B cell (primary cell): Measurements from ENCODE around the gene POLD4. TPM values are rescaled to one million over a fixed set of nuclear protein-coding genes. Genes with fewer than 3 reads are reported as not detected.

Experiments
- ATAC-seq: fragments of 200-7000 bp; cut with Tn5 transposase; one replicate; pipeline ENCODE4 v1.10.0; 2021; ENCODE audit warnings: low read depth, mild to moderate bottlenecking, moderate number of reproducible peaks, moderate library complexity
- CTCF ChIA-PET: fragments of 350-600 bp; sonication (Branson Sonifier 250); formaldehyde crosslinking; loops from one replicate; lab custom pipeline; 2021; ENCODE audit warnings: antibody characterized with exemption, inconsistent platforms; lab: Charles Lee
- POLR2A ChIA-PET: fragments of 350-600 bp; sonication (Branson Sonifier 250); formaldehyde crosslinking; loops from one replicate; lab custom pipeline; 2021; ENCODE audit warnings: antibody characterized with exemption; lab: Charles Lee
- DNase-seq: peaks from one replicate; pipeline ENCODE4 v3.0.0; 2013
- H2AFZ ChIP-seq: 2 replicates; pipeline ENCODE4 v1.6.1; 2012; ENCODE audit warnings: mild to moderate bottlenecking, low read depth, low read length; ENCODE audit not compliant: insufficient read depth, poor library complexity, severe bottlenecking
- H3K27ac ChIP-seq, 2 donors: 1 replicate in 1 of 2; 2 replicates in 1 of 2; pipeline ENCODE4 v1.5.1; 2012 to 2013; ENCODE audit warnings: low read length in 2 of 2, mild to moderate bottlenecking in 2 of 2, moderate library complexity in 1 of 2
- H3K27me3 ChIP-seq, 4 experiments: fragments of 200-600 bp in 1 of 4; sonication (generic) in 1 of 4; replicated peaks in 1 of 4; 1 replicate in 2 of 4; 2 replicates in 2 of 4; pipeline versions ENCODE4 v1.6.1 to v1.7.0; 2013 to 2016; ENCODE audit warnings: low read length in 3 of 4, mild to moderate bottlenecking in 2 of 4, mixed read lengths in 1 of 4, moderate library complexity in 1 of 4; ENCODE audit not compliant: insufficient read depth in 4 of 4, control insufficient read depth in 3 of 4; ENCODE audit errors: control extremely low read depth in 1 of 4
- H3K36me3 ChIP-seq, 2 experiments: replicated peaks in 1 of 2; 1 replicate in 1 of 2; 2 replicates in 1 of 2; pipeline versions ENCODE4 v1.6.1 to v1.7.1; 2013; ENCODE audit warnings: low read length in 1 of 2; ENCODE audit not compliant: insufficient read depth in 2 of 2, control insufficient read depth in 1 of 2; ENCODE audit errors: control extremely low read depth in 1 of 2, extremely low read depth in 1 of 2
- H3K4me1 ChIP-seq, 2 donors: fragments of 200-600 bp in 1 of 2; sonication (generic) in 1 of 2; 1 replicate in 1 of 2; 2 replicates in 1 of 2; pipeline versions ENCODE4 v1.5.1 to v1.6.1; 2013 to 2017; ENCODE audit warnings: low read length in 2 of 2; ENCODE audit not compliant: control insufficient read depth in 2 of 2, insufficient read depth in 2 of 2
- H3K4me2 ChIP-seq: replicated peaks from 2 replicates; pipeline ENCODE3; 2012; ENCODE audit warnings: mild to moderate bottlenecking, low read depth, low read length; ENCODE audit not compliant: poor library complexity, severe bottlenecking
- H3K4me3 ChIP-seq, 5 experiments: fragments of 200-600 bp in 1 of 5; sonication (generic) in 1 of 5; 1 replicate in 3 of 5; 2 replicates in 2 of 5; pipeline versions ENCODE4 v1.5.1 to v1.7.0; 2011 to 2016; ENCODE audit warnings: low read length in 4 of 5, mild to moderate bottlenecking in 4 of 5, low read depth in 2 of 5, control low read depth in 1 of 5, moderate library complexity in 1 of 5; ENCODE audit not compliant: insufficient read depth in 1 of 5; ENCODE audit errors: control extremely low read depth in 1 of 5, extremely low read depth in 1 of 5
- H3K79me2 ChIP-seq: fragments of 200-600 bp; sonication (generic); one replicate; pipeline ENCODE4 v1.6.0; 2016; ENCODE audit warnings: low read length; ENCODE audit not compliant: control insufficient read depth, insufficient read depth
- H3K9ac ChIP-seq: fragments of 200-600 bp; sonication (generic); 2 replicates; pipeline ENCODE4 v1.6.1; 2017; ENCODE audit warnings: mild to moderate bottlenecking, low read length, moderate library complexity
- H3K9me3 ChIP-seq, 3 donors: one replicate each; pipeline versions ENCODE4 v1.6.1 to v1.7.1; 2013; ENCODE audit warnings: low read length in 2 of 3; ENCODE audit not compliant: control insufficient read depth in 2 of 3, insufficient read depth in 1 of 3; ENCODE audit errors: control extremely low read depth in 1 of 3
- H4K20me1 ChIP-seq: 2 replicates; pipeline ENCODE4 v1.6.0; 2012; ENCODE audit warnings: mild to moderate bottlenecking, low read length; ENCODE audit not compliant: insufficient read depth, control insufficient read depth, poor library complexity, severe bottlenecking
- H3K27ac Mint-ChIP-seq: one replicate; pipeline ENCODE4 v1.8.0; 2021; ENCODE audit warnings: mixed read lengths
- H3K27me3 Mint-ChIP-seq: one replicate; pipeline ENCODE4 v1.8.0; 2021; ENCODE audit warnings: mixed read lengths
- H3K4me1 Mint-ChIP-seq: one replicate; pipeline ENCODE4 v1.8.0; 2021; ENCODE audit warnings: mixed read lengths
- H3K4me3 Mint-ChIP-seq: one replicate; pipeline ENCODE4 v1.8.0; 2021; ENCODE audit warnings: mixed read lengths
- H3K9me3 Mint-ChIP-seq: one replicate; pipeline ENCODE4 v1.8.0; 2022; ENCODE audit warnings: mixed read lengths; ENCODE audit not compliant: insufficient read depth
- EZH2 ChIP-seq: IDR thresholded peaks from 2 replicates; pipeline ENCODE4 v1.6.1; 2012; ENCODE audit warnings: borderline replicate concordance, low read depth, mild to moderate bottlenecking, moderate library complexity, low read length; ENCODE audit not compliant: insufficient read depth, poor library complexity, severe bottlenecking
- WGBS: methylation state at CpG from one replicate; pipeline ENCODE4 v1.1.5; 2013; ENCODE audit warnings: missing lambda C conversion rate; ENCODE audit not compliant: insufficient coverage; 5-methylcytosine and 5-hydroxymethylcytosine counted together
- intact Hi-C: fragments of 100-400 bp; cut with micrococcal nuclease; formaldehyde crosslinking; loops from one replicate; pipeline ENCODE4 v1.10.0; 2022
- polyA plus RNA-seq: library from polyadenylated mRNA; depleted of rRNA; stranded (reverse); fragments of >200 nt; gene quantifications from 2 replicates; pipeline ENCODE4 v1.2.3, GENCODE V29; 2012
- total RNA-seq, 2 donors: library from RNA; stranded (reverse); fragments of 120-200 nt in 1 of 2; gene quantifications; 1 replicate in 1 of 2; 2 replicates in 1 of 2; pipeline versions ENCODE4 v1.2.3 to v1.2.4, GENCODE V29; 2013 to 2022
- TF ChIP-seq, protein P1 (sequence below): fragments of 200-600 bp; IDR thresholded peaks from one replicate; pipeline ENCODE4 v1.8.0; 2022; ENCODE audit warnings: antibody characterized with exemption, mild to moderate bottlenecking

The POLD4 gene
- total and polyA plus RNA-seq, 2 donors (not counting 1 experiment from before 2014, with no cell fraction given) = 210 to 559 TPM

- H3K4me1 ChIP-seq = peaks cover 11 to 13% of the 10 kb centered on the region in 2 donors
- Mint-ChIP-seq H3K27me3 (no peaks in the 10 kb centered on the region), H3K9me3 (no peaks in the 10 kb centered on the region), H3K4me1 (peaks cover 9% of the 10 kb centered on the region), H3K27ac (no peak overlapping the region), H3K4me3 (no peak overlapping the region)
- TF ChIP-seq EZH2 = no peak
- TF ChIP-seq, protein P1, sequence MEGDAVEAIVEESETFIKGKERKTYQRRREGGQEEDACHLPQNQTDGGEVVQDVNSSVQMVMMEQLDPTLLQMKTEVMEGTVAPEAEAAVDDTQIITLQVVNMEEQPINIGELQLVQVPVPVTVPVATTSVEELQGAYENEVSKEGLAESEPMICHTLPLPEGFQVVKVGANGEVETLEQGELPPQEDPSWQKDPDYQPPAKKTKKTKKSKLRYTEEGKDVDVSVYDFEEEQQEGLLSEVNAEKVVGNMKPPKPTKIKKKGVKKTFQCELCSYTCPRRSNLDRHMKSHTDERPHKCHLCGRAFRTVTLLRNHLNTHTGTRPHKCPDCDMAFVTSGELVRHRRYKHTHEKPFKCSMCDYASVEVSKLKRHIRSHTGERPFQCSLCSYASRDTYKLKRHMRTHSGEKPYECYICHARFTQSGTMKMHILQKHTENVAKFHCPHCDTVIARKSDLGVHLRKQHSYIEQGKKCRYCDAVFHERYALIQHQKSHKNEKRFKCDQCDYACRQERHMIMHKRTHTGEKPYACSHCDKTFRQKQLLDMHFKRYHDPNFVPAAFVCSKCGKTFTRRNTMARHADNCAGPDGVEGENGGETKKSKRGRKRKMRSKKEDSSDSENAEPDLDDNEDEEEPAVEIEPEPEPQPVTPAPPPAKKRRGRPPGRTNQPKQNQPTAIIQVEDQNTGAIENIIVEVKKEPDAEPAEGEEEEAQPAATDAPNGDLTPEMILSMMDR = no peak
- ChIA-PET CTCF (interaction anchor here (0.8 to 10.5 kb wide), 6 partner anchors 24 to 488 kb away, joined by 3 to 229 read pairs (median 70); partner anchors contain the start of genes GRK2 and POLD4), POLR2A (no interaction called here)
- peaks cover 3% of the 10 kb centered on the region in 2 experiments for H3K36me3 ChIP-seq
- intact Hi-C loops = no loop called here
- H3K4me2 ChIP-seq = no peak overlapping the region
- H3K27me3 ChIP-seq = no peaks in the 10 kb centered on the region
- H3K9ac ChIP-seq = no peak overlapping the region
- no peak for DNase-seq
- no peaks in the 10 kb centered on the region for H3K9me3 ChIP-seq
- no peak for ATAC-seq
- no peaks in the 10 kb centered on the region for H4K20me1 ChIP-seq
- WGBS = 100% methylated on average over 2 of the region's 3 CpGs
- H2AFZ ChIP-seq = no peak overlapping the region
- no peak overlapping the region for H3K27ac ChIP-seq
- H3K4me3 ChIP-seq = no peak overlapping the region
- H3K79me2 ChIP-seq = peaks cover 44% of the 10 kb centered on the region
Measured at GRCh38 chr11:67322049-67322448, 31.3 kb downstream of the POLD4 start.

GRCh38 chr11:67321313-67321871 is 32.0 kb downstream of the POLD4 start:
- Mint-ChIP-seq H3K4me3 (no peak overlapping the region), H3K9me3 (no peaks in the 10 kb centered on the region), H3K4me1 (peaks cover 9% of the 10 kb centered on the region), H3K27ac (no peak overlapping the region), H3K27me3 (no peaks in the 10 kb centered on the region)
- peaks cover 3% of the 10 kb centered on the region in 2 experiments for H3K36me3 ChIP-seq
- H3K4me2 ChIP-seq = no peak overlapping the region
- no peak for ATAC-seq
- peaks cover 44% of the 10 kb centered on the region for H3K79me2 ChIP-seq
- CTCF ChIA-PET = interaction anchor here (0.7 to 10.5 kb wide), 7 partner anchors 8 to 61 kb away, joined by 3 to 229 read pairs (median 68); partner anchors contain the start of genes GRK2 and POLD4
- no peaks in the 10 kb centered on the region for H4K20me1 ChIP-seq
- H2AFZ ChIP-seq = no peak overlapping the region
- no peak for DNase-seq
- peaks cover 11 to 19% of the 10 kb centered on the region in 2 donors for H3K4me1 ChIP-seq
- H3K9ac ChIP-seq = no peak overlapping the region
- POLR2A ChIA-PET = no interaction called here
- no peak overlapping the region for H3K27ac ChIP-seq
- intact Hi-C loops = no loop called here
- WGBS = 89% methylated on average over 1 of the region's 6 CpGs
- no peaks in the 10 kb centered on the region for H3K27me3 ChIP-seq
- H3K9me3 ChIP-seq = no peaks in the 10 kb centered on the region
- H3K4me3 ChIP-seq = no peak overlapping the region
- TF ChIP-seq EZH2 = no peak
- TF ChIP-seq, protein P1 = no peak
